TTC549 (cell line): ENCODE data around the gene OGFOD2.
"Not testable (repeated sequence)": the region's sequence is repeated elsewhere in the genome, so short reads cannot be mapped to it uniquely, and the experiment has no call there.

Source experiments
- FAIRE-seq: peaks from 2 replicates; lab custom pipeline; 2012; peaks lifted over from hg19 to GRCh38; lab: Jason Lieb, UNC

The OGFOD2 gene

DNA sequence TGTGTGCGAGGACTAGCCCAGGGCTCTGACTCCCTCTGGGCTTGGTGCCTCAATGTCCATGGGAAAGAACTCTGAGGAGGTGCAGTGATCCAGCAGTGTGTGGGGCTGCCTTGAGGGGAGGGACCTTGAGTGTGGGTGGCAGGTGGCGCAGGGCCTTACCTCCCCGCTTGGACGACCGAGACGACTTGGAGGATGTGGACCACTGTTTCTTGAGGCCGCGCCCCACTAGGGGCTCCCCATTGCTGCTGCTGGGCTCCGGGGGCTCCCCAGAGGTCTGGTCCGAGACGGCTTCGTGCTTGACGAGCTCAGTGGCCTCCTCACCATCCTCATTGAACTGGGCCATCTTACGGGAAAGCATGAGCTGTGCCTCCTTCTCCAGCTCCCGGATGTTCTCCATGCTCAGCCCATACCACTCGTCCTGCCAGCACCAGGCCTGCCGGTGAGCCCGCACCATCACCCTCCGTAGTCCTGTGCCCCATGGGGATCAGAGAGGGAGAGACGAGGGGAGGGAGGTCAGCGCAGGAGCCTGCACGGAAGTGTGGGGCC is 30.1 kb downstream of the OGFOD2 start:
- no peak for FAIRE-seq

DNA sequence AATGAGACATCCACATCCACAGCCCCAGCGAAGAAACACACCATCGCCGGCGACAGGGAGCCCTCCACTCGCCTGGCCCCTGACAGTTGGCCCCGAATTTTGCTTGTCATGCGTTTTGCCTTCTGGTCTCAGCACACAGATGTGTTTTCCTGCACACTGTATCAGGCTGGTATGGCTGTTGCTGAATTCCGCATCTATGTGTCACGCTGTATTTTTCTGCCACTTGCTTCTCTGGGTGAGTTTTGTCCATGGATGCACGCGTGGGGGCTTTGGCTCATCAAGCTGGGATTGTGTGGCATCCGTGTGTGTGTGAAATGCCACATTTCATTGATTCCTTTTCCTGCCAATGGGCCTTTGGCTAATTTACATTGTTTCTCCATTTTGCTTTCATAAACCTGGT is 31.9 kb downstream of the OGFOD2 start:
- no peak for FAIRE-seq

- FAIRE-seq, result no peak
These were observed 35.1 kb downstream of the OGFOD2 start for GRCh38 chr12:123010110-123010509.

DNA sequence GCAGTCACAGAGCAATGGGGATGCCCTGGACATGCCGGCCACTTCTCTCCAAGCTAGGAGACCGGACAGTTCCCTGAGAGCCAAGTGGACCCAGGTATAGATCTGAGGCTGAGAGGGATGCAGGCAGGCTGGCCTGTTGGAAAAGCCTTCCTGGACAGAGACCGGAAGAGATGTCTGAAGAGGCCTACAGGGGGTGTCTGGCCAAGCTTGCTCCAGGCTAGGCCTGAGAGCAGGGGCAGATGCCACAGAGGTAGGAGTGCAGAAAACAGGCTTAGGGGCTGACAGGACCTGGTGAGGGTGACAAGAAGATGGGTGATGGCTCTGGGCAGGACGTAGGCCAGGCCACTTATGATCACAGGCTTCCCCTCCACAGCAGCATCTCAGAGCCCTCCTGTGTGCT is 35.6 kb downstream of the OGFOD2 start:
- FAIRE-seq, result no peak

DNA sequence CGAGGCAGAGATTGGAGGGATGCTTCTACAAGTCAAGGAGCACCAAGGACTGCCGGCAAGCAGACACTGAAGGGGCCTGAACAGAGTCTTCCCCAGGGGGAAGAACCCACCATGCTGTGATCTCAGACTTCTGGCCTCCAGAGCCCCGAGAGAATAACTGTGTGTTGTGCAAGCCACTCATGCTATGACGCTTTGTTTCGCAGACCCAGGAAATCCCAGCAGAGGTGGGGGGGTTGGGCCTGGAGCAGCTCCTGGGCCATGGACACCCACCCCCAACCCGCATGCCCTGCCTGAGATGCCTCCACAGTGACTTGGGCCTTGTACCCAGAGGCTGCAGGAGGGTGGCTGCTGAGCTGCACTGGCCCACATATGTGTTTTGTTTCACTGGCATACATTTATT is 36.7 kb downstream of the OGFOD2 start:
- FAIRE-seq, result no peak

DNA sequence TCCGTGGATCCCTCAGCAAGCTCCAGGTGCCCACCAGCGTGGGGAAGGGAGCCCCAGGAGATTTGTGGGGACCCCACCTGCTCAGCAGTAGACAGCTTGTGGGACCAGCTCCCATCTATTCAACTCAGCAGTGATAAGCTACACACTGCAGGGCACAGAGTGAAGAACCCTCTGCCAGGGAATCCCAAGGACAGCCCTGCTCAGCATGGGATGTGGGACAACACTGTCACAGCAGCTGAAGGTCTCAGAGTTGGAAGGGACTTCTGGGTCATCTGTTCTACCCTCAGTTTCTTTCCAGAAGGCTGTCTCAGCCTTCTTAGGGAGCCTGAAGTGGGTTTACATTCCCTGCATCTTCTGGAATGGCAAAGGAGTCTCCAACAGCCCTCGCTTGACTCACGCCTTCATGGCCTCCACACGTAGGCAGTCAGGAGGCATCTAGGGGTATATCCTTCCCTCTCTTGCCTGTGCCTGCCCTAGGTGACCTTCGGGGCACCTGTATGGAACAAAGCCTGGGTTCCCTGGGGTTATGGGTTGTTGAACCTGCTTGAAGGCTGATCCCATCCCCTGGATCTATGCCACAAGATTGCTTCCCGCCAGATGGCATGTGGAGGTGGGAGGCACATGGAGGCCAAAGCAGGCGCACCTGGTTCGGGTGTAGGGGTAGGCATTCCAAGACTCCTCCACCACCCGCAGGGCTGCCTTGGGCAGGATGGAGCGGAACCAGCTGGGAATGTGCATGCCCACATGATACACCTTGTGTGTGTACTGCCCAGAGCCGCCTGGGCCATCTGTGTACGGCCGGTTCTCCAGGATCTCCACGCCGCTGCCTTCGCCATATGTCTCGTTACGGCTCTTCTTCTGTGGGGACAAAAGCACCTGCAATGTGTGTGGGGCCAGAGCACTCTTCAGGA is 38.4 kb downstream of the OGFOD2 start:
- FAIRE-seq, result no peak

GRCh38 chr12:123014473-123014872 is 39.4 kb downstream of the OGFOD2 start:
- not testable (repeated sequence) for FAIRE-seq

DNA sequence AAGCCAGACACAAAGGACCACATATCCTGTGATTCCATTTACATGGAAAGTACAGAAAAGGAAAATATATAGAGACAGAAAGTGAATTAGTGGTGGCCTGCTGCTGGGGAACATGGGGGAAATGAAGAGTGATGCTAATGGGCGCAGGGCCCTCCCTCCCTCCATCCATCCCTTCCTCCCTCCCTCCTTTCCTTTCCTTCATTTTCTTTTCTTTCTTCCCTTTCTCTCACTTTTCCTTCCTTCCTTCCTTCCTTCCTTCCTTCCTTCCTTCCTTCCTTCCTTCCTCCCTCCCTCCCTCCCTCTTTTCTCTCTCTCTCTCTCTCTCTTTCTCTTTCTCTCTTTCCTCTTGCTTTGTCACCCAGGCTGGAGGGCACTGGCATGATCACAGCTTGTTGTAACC is 42.7 kb downstream of the OGFOD2 start:
- FAIRE-seq, result no peak

DNA sequence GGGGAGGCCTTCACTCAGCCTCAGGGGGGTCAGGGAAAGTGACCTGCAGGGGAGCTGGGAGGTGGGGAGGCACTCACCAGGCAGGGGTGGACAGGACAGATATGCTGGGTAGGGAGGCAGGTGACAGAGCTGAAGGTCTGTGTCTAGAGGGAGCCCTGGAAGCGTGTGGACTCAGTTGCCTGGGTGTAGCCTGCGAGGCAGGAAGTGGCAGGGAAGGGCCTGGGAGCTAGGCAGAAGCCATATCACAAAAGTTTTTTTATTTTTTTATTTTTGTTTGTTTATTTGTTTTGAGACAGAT is 44.7 kb downstream of the OGFOD2 start:
- no peak for FAIRE-seq

DNA sequence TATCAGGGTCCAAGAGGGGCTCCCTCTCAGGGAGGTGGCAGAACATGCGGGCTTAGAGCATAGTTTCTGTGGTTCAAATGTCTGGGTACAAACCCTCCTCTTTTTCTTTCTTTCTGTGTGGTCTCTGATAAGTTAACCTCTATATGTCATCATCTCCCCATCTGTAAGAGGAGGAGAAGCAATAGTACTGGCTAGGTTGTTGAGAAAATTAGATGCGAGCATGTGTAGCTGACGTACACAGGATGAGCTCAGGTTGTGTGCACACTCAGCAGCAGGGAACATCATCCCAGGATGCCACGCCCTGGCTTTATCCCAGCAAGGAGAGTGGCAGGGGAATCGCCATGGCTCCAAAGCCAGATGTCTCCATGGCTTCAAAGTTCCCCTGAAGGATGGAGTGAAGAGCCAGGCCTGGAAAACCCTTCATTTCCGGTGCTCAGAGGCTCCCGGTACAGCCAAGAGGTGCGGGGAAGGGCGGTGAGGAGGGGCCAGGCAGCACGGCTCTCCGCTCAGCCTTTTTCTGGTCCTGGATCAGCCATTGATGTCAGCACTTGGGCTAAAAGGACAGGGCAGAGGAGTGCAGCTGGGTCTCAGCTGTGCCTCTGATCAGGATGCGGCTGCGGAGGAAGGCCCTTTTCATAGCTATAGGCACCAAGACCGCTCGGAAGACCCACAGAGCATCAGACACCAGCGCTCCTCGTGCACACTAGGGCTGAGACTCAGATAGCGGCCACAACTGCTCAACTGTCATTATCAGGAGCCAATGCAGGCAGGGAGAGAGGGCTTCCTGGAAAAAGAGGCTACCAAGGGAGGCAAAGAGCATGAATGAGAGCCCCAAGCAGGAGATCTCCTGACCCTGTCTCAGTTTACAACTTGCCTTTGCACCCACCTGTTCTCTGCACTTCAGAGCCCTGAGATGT is 46.9 kb downstream of the OGFOD2 start:
- FAIRE-seq, result no peak

DNA sequence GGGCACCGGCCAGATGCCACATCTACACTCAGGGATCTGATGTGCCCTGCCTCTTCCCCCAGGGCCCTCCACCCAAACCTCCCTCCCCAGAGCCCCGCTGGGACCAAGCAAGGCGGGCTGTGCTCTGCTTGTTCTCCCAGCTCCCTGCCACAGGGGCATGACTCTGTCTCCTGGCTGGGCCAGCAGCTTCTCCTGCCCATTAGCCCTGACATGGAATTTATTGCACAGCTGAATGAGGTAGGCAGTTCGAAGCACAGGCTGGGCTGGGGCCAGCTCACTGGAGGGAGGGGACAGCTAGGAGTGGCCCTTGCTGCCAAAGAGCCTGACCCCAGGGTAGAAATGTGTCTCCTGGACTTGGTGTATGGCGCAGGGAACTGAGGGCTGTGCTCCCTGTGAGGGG is 47.8 kb downstream of the OGFOD2 start:
- FAIRE-seq, result no peak

- no peak for FAIRE-seq
These were observed 49.9 kb downstream of the OGFOD2 start for GRCh38 chr12:123024819-123025391.

DNA sequence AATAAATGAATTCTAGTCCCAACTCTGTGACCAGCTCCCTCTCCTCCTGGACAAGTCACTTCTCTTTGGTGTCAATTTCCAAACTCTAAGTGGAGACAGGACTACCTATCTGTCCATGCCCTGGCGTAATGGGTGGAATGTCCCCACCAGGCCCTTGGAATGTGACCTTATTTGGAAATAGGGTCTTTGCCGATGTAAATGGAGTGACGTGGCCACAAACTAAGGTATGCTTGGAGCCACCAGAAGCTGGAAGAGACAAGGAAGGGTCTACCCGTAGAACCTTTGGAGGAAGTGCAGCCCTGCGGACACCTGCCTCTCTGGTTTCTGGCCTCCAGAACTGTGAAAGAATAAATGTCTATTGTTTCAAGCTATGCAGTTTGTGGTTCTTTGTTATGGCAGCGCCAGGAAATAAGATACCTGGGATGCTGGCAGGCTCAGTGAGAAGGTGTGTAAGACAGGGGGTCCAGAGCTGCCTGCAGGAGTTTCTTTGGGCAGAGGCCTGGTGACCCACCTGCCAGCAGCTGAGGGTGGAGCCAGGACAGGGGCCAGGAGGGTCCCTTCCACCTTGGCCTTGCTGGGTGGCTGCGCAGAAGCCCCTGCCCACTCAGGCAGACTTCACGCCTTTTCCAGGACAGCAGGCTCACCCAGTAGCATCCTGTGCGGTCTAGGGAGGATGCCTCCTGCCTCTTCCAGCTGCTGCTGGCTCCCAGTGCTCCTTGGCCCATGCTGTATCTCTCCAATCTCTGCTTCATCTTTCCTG is 51.2 kb downstream of the OGFOD2 start:
- no peak for FAIRE-seq

GRCh38 chr12:123027726-123028445 is 52.8 kb downstream of the OGFOD2 start:
- FAIRE-seq, result no peak

DNA sequence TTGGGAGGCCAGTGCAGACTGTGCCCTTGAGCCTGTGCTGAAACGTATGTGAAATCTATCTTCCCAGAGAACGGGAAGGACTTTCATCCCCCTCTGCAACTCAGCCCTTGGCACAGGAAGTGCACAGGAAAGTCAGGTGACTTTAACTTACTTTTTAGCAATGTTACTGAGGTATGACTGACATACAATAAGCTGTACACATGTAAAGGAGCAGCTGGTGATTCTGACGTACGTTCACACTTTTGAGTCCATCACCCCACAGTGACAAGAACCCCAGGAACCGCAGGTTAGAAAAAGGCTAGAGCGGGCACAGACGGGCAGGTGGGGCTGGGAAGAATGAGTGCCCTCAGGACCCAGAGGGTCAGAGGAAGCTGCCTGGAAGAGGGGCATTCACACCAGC is 53.4 kb downstream of the OGFOD2 start:
- no peak for FAIRE-seq

DNA sequence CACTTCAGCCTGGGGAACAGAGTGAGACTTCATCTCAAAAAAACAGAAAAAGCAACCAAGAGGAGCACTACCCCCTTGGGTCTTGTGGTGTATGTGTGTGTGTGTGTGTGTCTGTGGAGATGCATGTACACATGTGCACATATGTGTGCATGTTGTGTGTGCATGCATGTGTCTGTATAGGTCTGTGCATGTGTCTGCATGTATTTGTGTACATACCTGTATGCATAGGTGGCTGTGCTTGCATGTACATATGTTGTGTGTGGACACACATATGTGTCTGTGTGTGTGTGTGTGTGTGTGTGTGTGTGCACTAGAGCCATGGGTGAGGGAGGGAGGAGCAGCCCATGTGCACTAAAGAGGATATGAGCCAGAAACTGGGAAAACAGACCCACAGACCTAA is 54.5 kb downstream of the OGFOD2 start:
- FAIRE-seq, result no peak
